ENCODE results near the gene SMG5.

Gene SMG5

DNA sequence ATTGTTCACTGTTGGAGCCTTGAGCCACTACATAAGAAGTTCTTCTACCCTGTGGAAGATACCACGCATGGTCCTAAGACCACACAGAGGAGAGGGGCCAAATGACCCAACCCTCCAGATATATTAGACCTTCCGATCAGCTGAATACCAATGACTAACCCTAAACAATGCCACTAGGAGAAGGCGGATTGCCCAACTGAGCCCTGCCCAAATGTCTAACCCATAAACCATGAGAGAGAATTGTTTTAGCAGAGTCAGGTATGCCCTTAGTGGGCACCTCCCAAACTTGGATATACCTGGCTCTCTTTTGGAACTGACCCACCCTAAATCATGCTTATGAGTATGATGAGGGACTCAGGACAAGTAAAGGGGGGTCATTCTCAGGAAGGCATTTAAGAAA is 12.3 kb downstream of the SMG5 start:
- Histone ChIP-seq H3K79me2 (ENCODE audit: insufficient read depth, low read length) (no peaks in the 10 kb centered on the region), H3K4me1 (ENCODE audit: insufficient read depth, low read length, poor library complexity, severe bottlenecking) (no peaks in the 10 kb centered on the region), H3K4me3 (ENCODE audit: low read length, poor library complexity, severe bottlenecking) (no peak overlapping the region), H3K9me2 (replicated peaks; ENCODE audit: low read depth, low read length) (no peaks in the 10 kb centered on the region), H3K9me3 (ENCODE audit: insufficient read depth, low read depth, low read length) (no peaks in the 10 kb centered on the region), H4K20me1 (ENCODE audit: insufficient read depth, low read length, poor library complexity, severe bottlenecking) (no peaks in the 10 kb centered on the region), H3K9ac (ENCODE audit: low read depth, low read length, poor library complexity, severe bottlenecking) (no peak overlapping the region), H2AFZ (ENCODE audit: low read length) (no peak overlapping the region), H3K27me3 (ENCODE audit: insufficient read depth, low read length, poor library complexity, severe bottlenecking) (no peaks in the 10 kb centered on the region), H3K4me2 (ENCODE audit: low read depth, low read length, poor library complexity, severe bottlenecking) (no peak overlapping the region), H3F3A (ENCODE audit: low read depth) (no peaks in the 10 kb centered on the region), H3K36me3 (ENCODE audit: insufficient read depth, low read length) (peaks cover 87% of the 10 kb centered on the region)
- TF ChIP-seq EZH2phosphoT487 (IDR thresholded peaks at IDR 0.05; ENCODE audit: borderline replicate concordance), result no peak
- TF ChIP-seq, protein P1, sequence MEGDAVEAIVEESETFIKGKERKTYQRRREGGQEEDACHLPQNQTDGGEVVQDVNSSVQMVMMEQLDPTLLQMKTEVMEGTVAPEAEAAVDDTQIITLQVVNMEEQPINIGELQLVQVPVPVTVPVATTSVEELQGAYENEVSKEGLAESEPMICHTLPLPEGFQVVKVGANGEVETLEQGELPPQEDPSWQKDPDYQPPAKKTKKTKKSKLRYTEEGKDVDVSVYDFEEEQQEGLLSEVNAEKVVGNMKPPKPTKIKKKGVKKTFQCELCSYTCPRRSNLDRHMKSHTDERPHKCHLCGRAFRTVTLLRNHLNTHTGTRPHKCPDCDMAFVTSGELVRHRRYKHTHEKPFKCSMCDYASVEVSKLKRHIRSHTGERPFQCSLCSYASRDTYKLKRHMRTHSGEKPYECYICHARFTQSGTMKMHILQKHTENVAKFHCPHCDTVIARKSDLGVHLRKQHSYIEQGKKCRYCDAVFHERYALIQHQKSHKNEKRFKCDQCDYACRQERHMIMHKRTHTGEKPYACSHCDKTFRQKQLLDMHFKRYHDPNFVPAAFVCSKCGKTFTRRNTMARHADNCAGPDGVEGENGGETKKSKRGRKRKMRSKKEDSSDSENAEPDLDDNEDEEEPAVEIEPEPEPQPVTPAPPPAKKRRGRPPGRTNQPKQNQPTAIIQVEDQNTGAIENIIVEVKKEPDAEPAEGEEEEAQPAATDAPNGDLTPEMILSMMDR (conservative IDR thresholded peaks at IDR 0.05; ENCODE audit: low read length), result no peak

DNA sequence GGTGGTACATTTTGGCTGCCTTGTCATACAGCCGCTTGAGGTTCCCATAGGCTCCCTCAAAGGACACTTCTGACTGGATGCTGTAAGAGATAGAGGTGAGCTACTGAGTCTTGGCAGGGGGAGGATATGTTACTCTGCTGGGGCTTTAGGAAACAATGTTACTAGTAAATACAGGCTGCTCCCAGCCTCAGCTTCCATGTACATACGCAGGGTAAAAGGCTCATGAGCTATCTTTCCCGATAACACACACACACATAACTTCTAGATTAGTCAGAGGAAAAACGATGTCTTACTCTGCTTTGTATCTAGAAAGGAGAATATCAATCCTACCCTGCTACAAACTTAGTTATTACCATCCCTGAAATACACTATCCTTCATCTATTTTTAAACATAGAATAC is 14.3 kb downstream of the SMG5 start:
- Histone ChIP-seq H3F3A (ENCODE audit: low read depth) (no peaks in the 10 kb centered on the region), H3K27me3 (ENCODE audit: insufficient read depth, low read length, poor library complexity, severe bottlenecking) (no peaks in the 10 kb centered on the region), H2AFZ (ENCODE audit: low read length) (no peak overlapping the region), H3K4me1 (ENCODE audit: insufficient read depth, low read length, poor library complexity, severe bottlenecking) (no peaks in the 10 kb centered on the region), H3K9ac (ENCODE audit: low read depth, low read length, poor library complexity, severe bottlenecking) (no peak overlapping the region), H3K4me3 (ENCODE audit: low read length, poor library complexity, severe bottlenecking) (no peak overlapping the region), H3K9me3 (ENCODE audit: insufficient read depth, low read depth, low read length) (no peaks in the 10 kb centered on the region), H3K9me2 (replicated peaks; ENCODE audit: low read depth, low read length) (no peaks in the 10 kb centered on the region), H3K36me3 (ENCODE audit: insufficient read depth, low read length) (peaks cover 83% of the 10 kb centered on the region), H4K20me1 (ENCODE audit: insufficient read depth, low read length, poor library complexity, severe bottlenecking) (no peaks in the 10 kb centered on the region), H3K4me2 (ENCODE audit: low read depth, low read length, poor library complexity, severe bottlenecking) (no peak overlapping the region), H3K79me2 (ENCODE audit: insufficient read depth, low read length) (no peaks in the 10 kb centered on the region)
- no peak for TF ChIP-seq EZH2phosphoT487 (IDR thresholded peaks at IDR 0.05; ENCODE audit: borderline replicate concordance)
- TF ChIP-seq, protein P1 (conservative IDR thresholded peaks at IDR 0.05; ENCODE audit: low read length), result no peak

DNA sequence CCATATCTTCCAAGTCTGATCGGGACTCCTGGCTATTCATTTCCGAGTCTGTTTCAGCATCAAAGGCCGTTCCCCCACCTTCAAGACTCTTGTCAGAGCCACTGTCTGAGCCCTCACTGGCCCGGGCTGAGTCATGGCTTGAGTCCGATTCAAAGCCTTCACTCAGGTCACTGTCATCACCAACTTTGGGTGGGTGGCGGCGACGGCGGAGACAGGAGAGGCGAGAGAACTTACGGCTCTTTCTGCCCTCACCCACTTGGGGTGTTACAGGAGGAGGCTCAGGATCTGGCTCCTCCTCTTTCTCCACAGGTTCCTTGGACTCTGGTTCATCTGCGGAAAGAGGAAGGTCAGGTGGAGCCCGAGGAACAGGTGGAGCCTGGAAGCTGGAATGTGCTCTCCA is 16.6 kb downstream of the SMG5 start:
- H3K36me3 ChIP-seq (ENCODE audit: insufficient read depth, low read length), result peaks cover 77% of the 10 kb centered on the region; the same call in 1 of the 2 replicates
- TF ChIP-seq, protein P1 (conservative IDR thresholded peaks at IDR 0.05; ENCODE audit: low read length), result no peak
- TF ChIP-seq EZH2phosphoT487 (IDR thresholded peaks at IDR 0.05; ENCODE audit: borderline replicate concordance), result no peak

More for the DNA sequence above, 16.6 kb downstream of the SMG5 start:
- H3K9me3 ChIP-seq (ENCODE audit: insufficient read depth, low read depth, low read length), result no peaks in the 10 kb centered on the region
- no peaks in the 10 kb centered on the region for H3K79me2 ChIP-seq (ENCODE audit: insufficient read depth, low read length)
- H3K9me2 ChIP-seq (replicated peaks; ENCODE audit: low read depth, low read length), result no peaks in the 10 kb centered on the region
- no peak overlapping the region for H3K9ac ChIP-seq (ENCODE audit: low read depth, low read length, poor library complexity, severe bottlenecking)
- no peak overlapping the region for H2AFZ ChIP-seq (ENCODE audit: low read length)
- no peaks in the 10 kb centered on the region for H3F3A ChIP-seq (ENCODE audit: low read depth)
- no peaks in the 10 kb centered on the region for H3K27me3 ChIP-seq (ENCODE audit: insufficient read depth, low read length, poor library complexity, severe bottlenecking)
- no peak overlapping the region for H3K4me3 ChIP-seq (ENCODE audit: low read length, poor library complexity, severe bottlenecking)
- no peak overlapping the region for H3K4me2 ChIP-seq (ENCODE audit: low read depth, low read length, poor library complexity, severe bottlenecking)
- H3K4me1 ChIP-seq (ENCODE audit: insufficient read depth, low read length, poor library complexity, severe bottlenecking), result no peaks in the 10 kb centered on the region
- no peaks in the 10 kb centered on the region for H4K20me1 ChIP-seq (ENCODE audit: insufficient read depth, low read length, poor library complexity, severe bottlenecking)

All from Loucy (cell line).